HCT116 (cell line): ENCODE results near the gene PAQR7. TPM values are rescaled to one million over a fixed set of nuclear protein-coding genes. Genes with fewer than 3 reads are reported as not detected.

Source experiments
- ATAC-seq: fragments of 200-7000 bp; cut with Tn5 transposase; 2 replicates; pipeline ENCODE4 v1.9.1; 2020; ENCODE audit warnings: mild to moderate bottlenecking, moderate library complexity
- BruUV-seq: library from RNA; stranded (reverse); fragments of 400-500 nt; replicated peaks from 2 replicates; lab custom pipeline; 2021; lab: Mats Ljungman, UMichigan
- CTCF ChIA-PET: fragments of 300-600 bp; sonication (Branson Sonifier 250); formaldehyde crosslinking; loops from one replicate; lab custom pipeline; 2021; ENCODE audit warnings: antibody characterized with exemption; lab: Charles Lee
- POLR2A ChIA-PET: fragments of 300-600, 350-600 bp; sonication (Branson Sonifier 250); formaldehyde crosslinking; loops from one replicate; lab custom pipeline; 2021; ENCODE audit warnings: antibody characterized with exemption; lab: Charles Lee
- RAD21 ChIA-PET, 2 experiments: fragments of 300-600 bp; sonication (Branson Sonifier 250); formaldehyde crosslinking; loops; one replicate each; lab custom pipeline; 2023; ENCODE audit warnings: low total read pairs in 2 of 2; ENCODE audit not compliant: uncharacterized antibody in 2 of 2, unreplicated experiment in 2 of 2, low non-redundant PET in 1 of 2; lab: Charles Lee
- DNase-seq: peaks from one replicate; pipeline ENCODE4 v3.0.0-alpha.2; 2010; ENCODE audit warnings: low read depth, low spot score
- H2AFZ ChIP-seq: fragments of 200-600 bp; shearing (Covaris generic), sonication (generic); 2 replicates; pipeline ENCODE4 v1.6.1; 2017; ENCODE audit warnings: low read depth, mixed run types, mixed read lengths, antibody characterized with exemption, low read length; ENCODE audit not compliant: poor library complexity, severe bottlenecking
- H3K27ac ChIP-seq: 2 replicates; pipeline ENCODE4 v1.5.1; 2012; ENCODE audit warnings: low read depth, low read length
- H3K27me3 ChIP-seq: fragments of 200-600 bp; sonication (generic); 2 replicates; pipeline ENCODE4 v1.6.1; 2016; ENCODE audit warnings: mixed run types, low read length, mixed read lengths; ENCODE audit not compliant: insufficient read depth
- H3K36me3 ChIP-seq, 2 experiments: fragments of 200-500 bp in 1 of 2; fragments of 200-600 bp in 1 of 2; sonication (Bioruptor generic) in 1 of 2; sonication (generic) in 1 of 2; 2 replicates each; pipeline versions ENCODE4 v1.5.1 to v1.6.1; 2014 to 2016; ENCODE audit warnings: low read length in 2 of 2, inconsistent platforms in 1 of 2, mixed read lengths in 1 of 2, mixed run types in 1 of 2; ENCODE audit not compliant: insufficient read depth in 2 of 2, control insufficient read depth in 1 of 2
- H3K4me1 ChIP-seq, 2 experiments: fragments of 200-600 bp in 1 of 2; sonication (generic) in 1 of 2; 2 replicates each; pipeline versions ENCODE4 v1.5.1 to v1.6.1; 2012 to 2017; ENCODE audit warnings: low read length in 2 of 2, inconsistent platforms in 1 of 2, mild to moderate bottlenecking in 1 of 2, mixed read lengths in 1 of 2, mixed run types in 1 of 2, moderate library complexity in 1 of 2; ENCODE audit not compliant: insufficient read depth in 2 of 2, control insufficient read depth in 1 of 2
- H3K4me2 ChIP-seq: fragments of 200-600 bp; sonication (generic); 2 replicates; pipeline ENCODE4 v1.6.1; 2017; ENCODE audit warnings: mixed run types, low read length, mixed read lengths
- H3K4me3 ChIP-seq, 2 experiments: fragments of 200-600 bp in 1 of 2; sonication (generic) in 1 of 2; replicated peaks in 1 of 2; 2 replicates each; pipeline ENCODE4 v1.5.1; 2011 to 2016; ENCODE audit warnings: low read length in 2 of 2, control low read depth in 1 of 2, low read depth in 1 of 2, mild to moderate bottlenecking in 1 of 2, mixed read lengths in 1 of 2, mixed run types in 1 of 2
- H3K79me2 ChIP-seq: fragments of 200-600 bp; sonication (generic); 2 replicates; pipeline ENCODE4 v1.6.1; 2017; ENCODE audit warnings: mild to moderate bottlenecking, mixed run types, low read length, moderate library complexity, mixed read lengths; ENCODE audit not compliant: insufficient read depth
- H3K9ac ChIP-seq: fragments of 200-600 bp; sonication (generic); 2 replicates; pipeline ENCODE4 v1.6.1; 2016; ENCODE audit warnings: low read length, mixed read lengths
- H3K9me2 ChIP-seq: fragments of 200-600 bp; sonication (generic), shearing (Covaris generic); 2 replicates; pipeline ENCODE4 v1.6.1; 2017; ENCODE audit warnings: mixed run types, mild to moderate bottlenecking, moderate library complexity; ENCODE audit not compliant: insufficient read depth
- H3K9me3 ChIP-seq, 2 experiments: fragments of 200-500 bp in 1 of 2; fragments of 200-600 bp in 1 of 2; sonication (Bioruptor generic) in 1 of 2; sonication (generic) in 1 of 2; 2 replicates each; pipeline ENCODE4 v1.6.1; 2014 to 2017; ENCODE audit warnings: low read length in 2 of 2, mixed read lengths in 2 of 2, inconsistent platforms in 1 of 2, low read depth in 1 of 2, mild to moderate bottlenecking in 1 of 2, mixed run types in 1 of 2, moderate library complexity in 1 of 2; ENCODE audit not compliant: control insufficient read depth in 1 of 2, insufficient read depth in 1 of 2
- H4K20me1 ChIP-seq: fragments of 200-600 bp; sonication (generic), shearing (Covaris generic); 2 replicates; pipeline ENCODE4 v1.6.1; 2017; ENCODE audit warnings: mixed run types, mild to moderate bottlenecking, moderate library complexity; ENCODE audit not compliant: insufficient read depth
- ATF3 ChIP-seq: IDR thresholded peaks from 2 replicates; pipeline ENCODE4 v1.6.1; 2012
- CBX3 ChIP-seq: IDR thresholded peaks from 2 replicates; pipeline ENCODE4 v1.6.1; 2012; ENCODE audit warnings: low read depth
- EGR1 ChIP-seq: IDR thresholded peaks from 2 replicates; pipeline ENCODE4 v1.6.1; 2012; ENCODE audit warnings: low read depth
- EZH2phosphoT487 ChIP-seq: fragments of 200-600 bp; IDR thresholded peaks from 2 replicates; pipeline ENCODE4 v1.6.1; 2018; ENCODE audit warnings: antibody characterized with exemption, borderline replicate concordance
- JUND ChIP-seq: IDR thresholded peaks from 2 replicates; pipeline ENCODE4 v1.6.1; 2012
- POLR2AphosphoS5 ChIP-seq: IDR thresholded peaks from 2 replicates; pipeline ENCODE4 v1.6.1; 2011; ENCODE audit warnings: mild to moderate bottlenecking, low read depth, low read length, moderate library complexity
- RAD21 ChIP-seq: IDR thresholded peaks from 2 replicates; pipeline ENCODE4 v1.6.1; 2012; ENCODE audit warnings: low read depth, mild to moderate bottlenecking
- SP1 ChIP-seq: IDR thresholded peaks from 2 replicates; pipeline ENCODE4 v1.6.1; 2012; ENCODE audit warnings: low read depth
- TCF7L2 ChIP-seq: IDR thresholded peaks from 2 replicates; pipeline ENCODE4 v1.7.0; 2011; ENCODE audit warnings: borderline replicate concordance, inconsistent platforms; ENCODE audit not compliant: insufficient read depth, insufficient read length; ENCODE audit errors: extremely low read depth
- ZBTB33 ChIP-seq: IDR thresholded peaks from 2 replicates; pipeline ENCODE4 v1.6.1; 2011; ENCODE audit warnings: mild to moderate bottlenecking, low read length, moderate library complexity; ENCODE audit not compliant: insufficient replicate concordance; ENCODE audit errors: extremely low read depth
- intact Hi-C: fragments of 100-400 bp; cut with micrococcal nuclease; formaldehyde crosslinking; loops from 2 replicates; pipeline ENCODE4 v1.10.0; 2022
- total RNA-seq: library from RNA; stranded (reverse); gene quantifications from one replicate; pipeline ENCODE4 v1.2.1, GENCODE V29; 2021; ENCODE audit not compliant: unreplicated experiment
- TF ChIP-seq, protein P1 (sequence below): IDR thresholded peaks from 2 replicates; pipeline ENCODE4 v1.6.1; 2012
- TF ChIP-seq, protein P2 (sequence below): IDR thresholded peaks from 2 replicates; pipeline ENCODE4 v1.6.1; 2012; ENCODE audit warnings: low read depth

The PAQR7 gene
- total RNA-seq, 1 experiment from 2014 or later = 13.1 TPM

DNA sequence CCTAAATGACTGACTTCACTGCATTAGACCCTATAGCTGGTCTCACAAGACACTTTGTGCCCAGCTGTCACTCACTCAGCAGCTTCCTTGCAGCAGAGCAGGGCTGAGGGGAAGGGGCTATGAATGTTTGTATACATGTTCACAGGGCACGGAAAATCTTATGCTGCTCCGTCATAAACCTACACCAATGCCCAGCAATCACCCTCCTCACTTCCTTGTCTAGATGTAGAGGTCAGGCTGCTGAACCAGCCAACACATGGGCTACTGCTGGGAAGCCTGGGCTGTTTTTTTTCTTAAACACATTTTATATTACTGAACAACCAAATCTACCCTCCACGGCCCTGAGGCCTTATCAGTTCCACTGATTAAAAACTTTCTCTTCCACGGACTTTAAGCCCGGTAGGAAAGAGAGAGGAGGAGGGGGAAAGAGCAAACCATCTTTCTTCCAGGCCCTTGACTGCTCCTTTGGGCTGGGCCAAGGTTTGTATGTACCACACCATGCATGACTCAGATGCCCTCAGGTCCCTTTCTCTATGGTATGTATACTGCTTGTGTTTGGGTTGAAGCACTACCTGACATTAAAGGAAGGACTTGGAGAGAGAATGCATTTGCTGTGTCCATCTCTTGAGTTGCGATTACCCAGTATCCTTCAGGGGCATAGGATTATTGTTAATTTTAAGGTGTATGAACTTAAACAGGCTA, 43.0 kb downstream of the PAQR7 start:
- Histone ChIP-seq H2AFZ (no peak overlapping the region), H3K9me3 (no peaks in the 10 kb centered on the region), H3K4me3 (no peak overlapping the region), H3K9ac (no peak overlapping the region), H3K9me2 (no peaks in the 10 kb centered on the region), H3K27me3 (no peaks in the 10 kb centered on the region), H3K4me1 (peaks cover 0 to 3% of the 10 kb centered on the region in 2 experiments; a peak in 1 of 4 replicates), H3K4me2 (no peak overlapping the region), H3K27ac (no peak overlapping the region), H4K20me1 (no peaks in the 10 kb centered on the region; the same call in 1 of the 2 replicates), H3K36me3 (peaks cover 50 to 62% of the 10 kb centered on the region in 2 experiments), H3K79me2 (peaks cover 56% of the 10 kb centered on the region)
- ChIA-PET CTCF (no interaction called here), RAD21 (no interaction called here), POLR2A (no interaction called here)
- no peak for TF ChIP-seq ZBTB33
- DNase-seq (no peak), ATAC-seq (no peak)
- BruUV-seq = TSS peak; percentile 31
- intact Hi-C loops = no loop called here

DNA sequence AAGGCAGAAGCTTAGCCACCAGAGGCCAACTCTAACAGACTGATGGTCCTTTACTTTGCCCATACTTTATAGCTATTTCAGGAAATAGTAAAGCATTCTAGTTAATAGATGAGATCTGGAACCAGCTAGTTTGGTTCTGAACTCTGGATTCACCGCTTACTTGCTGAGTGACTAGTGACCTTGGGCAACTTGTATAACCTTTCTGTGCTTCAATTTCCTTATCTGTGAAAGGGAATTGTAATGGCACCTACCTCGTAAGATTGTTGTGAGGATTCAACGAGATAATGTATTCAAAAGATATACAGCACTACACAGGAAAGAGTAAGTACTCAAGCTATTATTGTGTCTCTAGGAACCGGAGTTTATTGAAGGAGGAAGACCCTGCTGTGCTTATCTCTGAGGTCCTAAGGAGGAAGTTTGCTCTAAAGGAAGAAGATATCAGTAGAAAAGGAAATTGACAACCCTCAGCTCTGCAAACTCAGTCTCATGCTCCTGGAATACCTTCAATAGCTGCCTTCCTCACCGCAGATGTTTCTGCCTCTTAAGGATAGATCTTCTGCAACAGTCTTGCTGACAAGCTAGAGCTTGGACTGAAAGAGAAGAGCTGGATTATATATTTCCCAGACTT, 43.8 kb downstream of the PAQR7 start:
- ATAC-seq (no peak), DNase-seq (no peak)
- ChIA-PET RAD21 (interaction anchor here in 1 of 2 experiments (0.5 kb wide), 1 partner anchor 60 kb away, joined by 5 read pairs; no protein-coding TSS in a partner anchor), CTCF (interaction anchor here (1.7 kb wide), 1 partner anchor 10 kb away, joined by 3 read pairs; no protein-coding TSS in a partner anchor), POLR2A (no interaction called here)
- Histone ChIP-seq H3K36me3 (peaks cover 50 to 59% of the 10 kb centered on the region in 2 experiments), H3K4me2 (no peak overlapping the region), H3K9me3 (no peaks in the 10 kb centered on the region), H3K27ac (no peak overlapping the region), H3K9ac (no peak overlapping the region), H3K79me2 (peaks cover 48% of the 10 kb centered on the region), H3K9me2 (no peaks in the 10 kb centered on the region), H3K4me1 (no peaks in the 10 kb centered on the region), H2AFZ (no peak overlapping the region), H3K4me3 (no peak overlapping the region), H4K20me1 (no peaks in the 10 kb centered on the region; the same call in 1 of the 2 replicates), H3K27me3 (no peaks in the 10 kb centered on the region)
- BruUV-seq = no TSS peak
- intact Hi-C loops = no loop called here
- TF ChIP-seq CBX3 (no peak), TCF7L2 (no peak), ATF3 (no peak), JUND (no peak), RAD21 (no peak), SP1 (no peak), POLR2AphosphoS5 (no peak), EZH2phosphoT487 (no peak), EGR1 (no peak)
- TF ChIP-seq, protein P1, sequence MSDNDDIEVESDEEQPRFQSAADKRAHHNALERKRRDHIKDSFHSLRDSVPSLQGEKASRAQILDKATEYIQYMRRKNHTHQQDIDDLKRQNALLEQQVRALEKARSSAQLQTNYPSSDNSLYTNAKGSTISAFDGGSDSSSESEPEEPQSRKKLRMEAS = no peak
- TF ChIP-seq, protein P2, sequence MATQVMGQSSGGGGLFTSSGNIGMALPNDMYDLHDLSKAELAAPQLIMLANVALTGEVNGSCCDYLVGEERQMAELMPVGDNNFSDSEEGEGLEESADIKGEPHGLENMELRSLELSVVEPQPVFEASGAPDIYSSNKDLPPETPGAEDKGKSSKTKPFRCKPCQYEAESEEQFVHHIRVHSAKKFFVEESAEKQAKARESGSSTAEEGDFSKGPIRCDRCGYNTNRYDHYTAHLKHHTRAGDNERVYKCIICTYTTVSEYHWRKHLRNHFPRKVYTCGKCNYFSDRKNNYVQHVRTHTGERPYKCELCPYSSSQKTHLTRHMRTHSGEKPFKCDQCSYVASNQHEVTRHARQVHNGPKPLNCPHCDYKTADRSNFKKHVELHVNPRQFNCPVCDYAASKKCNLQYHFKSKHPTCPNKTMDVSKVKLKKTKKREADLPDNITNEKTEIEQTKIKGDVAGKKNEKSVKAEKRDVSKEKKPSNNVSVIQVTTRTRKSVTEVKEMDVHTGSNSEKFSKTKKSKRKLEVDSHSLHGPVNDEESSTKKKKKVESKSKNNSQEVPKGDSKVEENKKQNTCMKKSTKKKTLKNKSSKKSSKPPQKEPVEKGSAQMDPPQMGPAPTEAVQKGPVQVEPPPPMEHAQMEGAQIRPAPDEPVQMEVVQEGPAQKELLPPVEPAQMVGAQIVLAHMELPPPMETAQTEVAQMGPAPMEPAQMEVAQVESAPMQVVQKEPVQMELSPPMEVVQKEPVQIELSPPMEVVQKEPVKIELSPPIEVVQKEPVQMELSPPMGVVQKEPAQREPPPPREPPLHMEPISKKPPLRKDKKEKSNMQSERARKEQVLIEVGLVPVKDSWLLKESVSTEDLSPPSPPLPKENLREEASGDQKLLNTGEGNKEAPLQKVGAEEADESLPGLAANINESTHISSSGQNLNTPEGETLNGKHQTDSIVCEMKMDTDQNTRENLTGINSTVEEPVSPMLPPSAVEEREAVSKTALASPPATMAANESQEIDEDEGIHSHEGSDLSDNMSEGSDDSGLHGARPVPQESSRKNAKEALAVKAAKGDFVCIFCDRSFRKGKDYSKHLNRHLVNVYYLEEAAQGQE = no peak
